Mucosa of rectum (tissue), 2 donors: ENCODE measurements around the gene PLXNA2.

Experiments used
- H3K27ac ChIP-seq, 2 donors: one replicate each; pipeline ENCODE4 v1.7.0; 2013; ENCODE audit warnings: inconsistent platforms in 2 of 2, low read depth in 2 of 2, low read length in 2 of 2
- H3K27me3 ChIP-seq, 2 donors: one replicate each; pipeline ENCODE4 v1.7.0; 2013; ENCODE audit warnings: low read length in 2 of 2; ENCODE audit not compliant: control insufficient read depth in 2 of 2, insufficient read depth in 2 of 2
- H3K36me3 ChIP-seq, 2 donors: one replicate each; pipeline ENCODE4 v1.7.0; 2013; ENCODE audit warnings: low read length in 2 of 2; ENCODE audit not compliant: control insufficient read depth in 2 of 2, insufficient read depth in 2 of 2
- H3K4me1 ChIP-seq, 2 donors: one replicate each; pipeline ENCODE4 v1.7.0; 2013; ENCODE audit warnings: low read length in 2 of 2, mild to moderate bottlenecking in 1 of 2; ENCODE audit not compliant: control insufficient read depth in 2 of 2, insufficient read depth in 2 of 2
- H3K4me3 ChIP-seq, 2 donors: one replicate each; pipeline ENCODE4 v1.7.0; 2013; ENCODE audit warnings: low read length in 2 of 2
- H3K9ac ChIP-seq, 2 donors: one replicate each; pipeline ENCODE4 v1.7.0; 2013; ENCODE audit warnings: low read length in 2 of 2, low read depth in 1 of 2, mild to moderate bottlenecking in 1 of 2
- H3K9me3 ChIP-seq, 2 donors: one replicate each; pipeline ENCODE4 v1.7.0; 2013; ENCODE audit warnings: low read length in 2 of 2; ENCODE audit not compliant: control insufficient read depth in 2 of 2
- donor health status: healthy.
- donor health status: Normal muscosa, but diverticular disease.

Gene PLXNA2

GRCh38 chr1:208106218-208106617 lies 138.0 kb downstream of the PLXNA2 start:
- H3K27ac ChIP-seq: no peak overlapping the region
- H3K4me3 ChIP-seq: no peak overlapping the region
- no peak overlapping the region for H3K9ac ChIP-seq
- H3K27me3 ChIP-seq: no peaks in the 10 kb centered on the region
- H3K4me1 ChIP-seq: peaks cover 0 to 9% of the 10 kb centered on the region in 2 donors
- H3K9me3 ChIP-seq: no peaks in the 10 kb centered on the region
- H3K36me3 ChIP-seq: peaks cover 6 to 7% of the 10 kb centered on the region in 2 donors

- Histone ChIP-seq H3K36me3 (peaks cover 6 to 7% of the 10 kb centered on the region in 2 donors), H3K27me3 (no peaks in the 10 kb centered on the region), H3K9me3 (no peaks in the 10 kb centered on the region), H3K4me1 (peaks cover 0 to 9% of the 10 kb centered on the region in 2 donors), H3K27ac (no peak overlapping the region), H3K9ac (no peak overlapping the region), H3K4me3 (no peak overlapping the region)
Observed at GRCh38 chr1:208105756-208106155, 138.4 kb downstream of the PLXNA2 start.

DNA sequence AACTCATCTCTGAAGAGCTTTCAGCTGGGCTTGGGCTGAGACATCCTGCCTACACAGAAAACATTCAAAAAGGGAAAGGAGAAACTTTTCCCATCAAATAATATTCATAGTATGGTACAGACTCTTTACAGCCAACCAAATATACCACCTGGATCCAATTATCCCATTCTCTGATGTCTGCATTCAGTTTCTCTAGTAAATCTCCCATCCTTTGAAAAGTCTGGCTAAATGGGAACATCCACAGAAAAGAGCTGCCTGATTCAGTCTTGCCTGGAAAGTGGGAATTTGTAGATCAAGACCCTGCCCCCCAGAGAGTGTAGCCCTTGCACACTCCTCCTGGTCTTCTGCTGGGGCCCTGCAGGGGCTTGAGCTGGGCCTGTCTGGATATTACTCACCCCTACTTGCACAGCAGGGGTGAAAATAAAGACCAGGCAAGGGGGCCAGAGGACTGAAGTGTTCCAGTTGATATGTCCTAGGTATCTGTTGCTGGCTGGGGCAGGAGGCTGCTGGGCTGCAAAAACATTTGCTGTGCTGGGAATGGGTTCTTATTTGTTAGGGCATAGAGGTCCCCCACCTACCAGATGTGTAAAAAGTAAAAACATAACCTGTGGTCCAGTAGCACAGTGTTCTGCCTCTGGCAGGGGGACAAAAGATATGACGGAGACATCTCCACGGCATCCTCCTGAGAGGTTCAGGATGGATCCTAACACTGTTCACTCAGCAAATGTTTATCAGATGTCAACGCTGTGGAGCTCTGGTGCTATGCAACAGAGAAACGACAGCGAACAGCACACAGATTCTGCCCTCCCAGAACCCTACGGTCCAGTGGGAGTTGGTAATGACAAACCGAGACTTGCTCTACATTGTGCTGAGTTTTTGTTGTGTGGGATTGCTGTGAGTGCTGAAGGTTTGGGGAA lies 140.3 kb downstream of the PLXNA2 start:
- H3K27me3 ChIP-seq: no peaks in the 10 kb centered on the region
- H3K9ac ChIP-seq: no peak overlapping the region
- no peak overlapping the region for H3K27ac ChIP-seq
- H3K4me3 ChIP-seq: no peak overlapping the region
- H3K4me1 ChIP-seq: peaks cover 0 to 9% of the 10 kb centered on the region in 2 donors
- H3K9me3 ChIP-seq: no peaks in the 10 kb centered on the region
- H3K36me3 ChIP-seq: peaks cover 6 to 7% of the 10 kb centered on the region in 2 donors

DNA sequence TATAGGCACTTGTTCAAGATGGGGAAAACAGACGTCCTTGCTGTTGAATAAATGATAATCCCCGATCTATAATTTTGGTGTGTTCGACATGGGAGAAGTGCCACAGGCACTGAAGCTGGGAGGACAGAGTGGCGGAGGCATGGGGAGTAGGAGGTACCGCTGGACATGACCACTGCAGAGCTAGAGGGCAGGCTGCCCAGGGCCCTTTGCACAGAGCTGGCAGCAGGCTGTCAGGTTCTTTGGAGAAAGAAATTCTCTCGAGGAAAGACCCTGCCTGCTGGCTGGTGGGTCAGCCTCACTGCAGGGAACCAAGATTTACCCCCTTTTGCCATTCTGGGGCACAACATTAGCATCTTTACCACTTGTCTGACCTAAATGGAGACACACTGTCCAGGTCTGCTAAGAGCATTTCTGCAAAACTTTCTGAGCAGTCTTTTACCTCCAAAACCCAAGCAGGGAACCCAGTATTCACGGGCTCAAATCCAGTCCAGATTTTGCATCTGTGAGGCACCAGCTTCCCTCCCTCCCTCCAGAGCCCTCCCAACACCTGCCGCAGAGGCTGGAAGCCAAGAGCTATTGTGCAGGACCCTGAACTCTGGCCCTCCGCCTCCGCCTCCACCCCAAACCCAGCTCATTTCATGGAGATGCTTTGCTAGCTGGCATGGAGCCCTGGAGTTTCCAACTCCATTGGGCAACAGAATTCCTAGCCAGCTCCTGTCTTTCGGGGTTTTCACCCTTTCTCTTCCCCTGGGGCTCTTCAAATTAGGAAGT lies 142.3 kb downstream of the PLXNA2 start:
- Histone ChIP-seq H3K9ac (no peak overlapping the region), H3K9me3 (no peaks in the 10 kb centered on the region), H3K27me3 (no peaks in the 10 kb centered on the region), H3K36me3 (peaks cover 10 to 14% of the 10 kb centered on the region in 2 donors), H3K4me1 (peaks cover 0 to 9% of the 10 kb centered on the region in 2 donors), H3K4me3 (no peak overlapping the region), H3K27ac (no peak overlapping the region)

DNA sequence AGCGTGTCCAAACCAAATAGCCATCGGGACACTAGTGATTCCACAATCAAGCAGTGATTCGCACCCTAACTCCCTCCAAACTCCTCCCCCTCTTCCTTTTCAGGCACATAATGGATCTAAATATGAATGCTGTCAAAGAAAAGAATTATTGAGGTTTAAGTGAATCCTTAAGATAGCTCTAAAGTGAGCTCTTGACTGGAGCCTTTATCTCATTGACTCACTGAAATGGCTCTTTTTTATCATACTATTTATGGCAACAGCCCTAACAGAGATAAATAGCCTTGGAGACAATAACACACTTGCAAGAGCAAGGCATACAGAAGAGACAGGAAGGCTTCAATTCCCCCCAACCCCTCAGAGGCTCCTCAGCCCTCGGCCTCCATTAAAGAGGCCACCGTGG lies 143.3 kb downstream of the PLXNA2 start:
- no peak overlapping the region for H3K27ac ChIP-seq
- H3K27me3 ChIP-seq: no peaks in the 10 kb centered on the region
- peaks cover 10 to 21% of the 10 kb centered on the region in 2 donors for H3K36me3 ChIP-seq
- H3K4me1 ChIP-seq: peaks cover 0 to 9% of the 10 kb centered on the region in 2 donors
- no peak overlapping the region for H3K4me3 ChIP-seq
- no peaks in the 10 kb centered on the region for H3K9me3 ChIP-seq
- H3K9ac ChIP-seq: no peak overlapping the region

DNA sequence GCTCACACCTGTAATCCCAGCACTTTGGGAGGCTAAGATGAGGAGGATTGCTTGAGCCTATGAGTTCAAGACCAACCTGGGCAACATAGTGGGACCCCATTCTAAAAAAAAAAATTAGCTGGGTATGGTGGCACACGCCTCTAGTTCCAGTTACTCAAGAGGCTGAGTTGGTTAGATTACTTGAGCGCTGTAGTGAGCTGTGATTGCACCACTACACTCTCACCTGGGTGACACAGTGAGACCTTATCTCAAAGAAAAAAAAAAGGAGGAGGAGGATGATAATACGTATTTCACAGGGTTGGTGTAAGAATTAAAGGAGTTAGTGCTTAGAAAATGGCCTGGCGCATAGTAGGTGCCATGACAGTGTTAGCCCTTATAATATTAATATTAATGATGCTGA lies 144.1 kb downstream of the PLXNA2 start:
- Histone ChIP-seq H3K27ac (no peak overlapping the region), H3K9ac (no peak overlapping the region), H3K27me3 (no peaks in the 10 kb centered on the region), H3K4me3 (no peak overlapping the region), H3K36me3 (peaks cover 17 to 28% of the 10 kb centered on the region in 2 donors), H3K9me3 (no peaks in the 10 kb centered on the region), H3K4me1 (peaks cover 0 to 9% of the 10 kb centered on the region in 2 donors)

DNA sequence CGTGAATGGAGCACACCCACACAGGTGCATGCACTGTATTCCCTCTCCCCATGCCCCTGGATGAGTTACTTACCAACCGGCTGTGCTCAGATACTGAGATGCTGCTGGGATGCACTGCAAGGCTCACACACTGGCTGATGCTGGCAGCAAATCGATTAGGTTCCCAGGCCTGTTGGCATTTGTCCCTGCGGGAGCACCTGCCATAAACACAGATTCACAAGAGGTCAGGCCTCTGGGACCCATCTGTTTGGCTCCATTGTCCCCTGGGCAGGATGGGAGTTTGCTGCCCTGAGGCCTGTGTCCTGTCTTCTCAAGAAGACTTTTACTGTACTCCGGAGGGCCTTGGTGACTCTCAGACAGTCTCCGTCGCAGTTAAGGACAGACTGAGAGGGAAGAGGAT lies 145.4 kb downstream of the PLXNA2 start:
- H3K36me3 ChIP-seq: peaks cover 25 to 32% of the 10 kb centered on the region in 2 donors

GRCh38 chr1:208093754-208094719 lies 150.1 kb downstream of the PLXNA2 start:
- no peaks in the 10 kb centered on the region for H3K27me3 ChIP-seq
- H3K27ac ChIP-seq: no peak overlapping the region
- peaks cover 55 to 57% of the 10 kb centered on the region in 2 donors for H3K36me3 ChIP-seq

More for the DNA sequence above, 145.4 kb downstream of the PLXNA2 start:
- H3K27ac ChIP-seq: no peak overlapping the region
- H3K9ac ChIP-seq: no peak overlapping the region
- H3K27me3 ChIP-seq: no peaks in the 10 kb centered on the region
- no peak overlapping the region for H3K4me3 ChIP-seq
- H3K9me3 ChIP-seq: no peaks in the 10 kb centered on the region
- H3K4me1 ChIP-seq: peaks cover 0 to 9% of the 10 kb centered on the region in 2 donors

DNA sequence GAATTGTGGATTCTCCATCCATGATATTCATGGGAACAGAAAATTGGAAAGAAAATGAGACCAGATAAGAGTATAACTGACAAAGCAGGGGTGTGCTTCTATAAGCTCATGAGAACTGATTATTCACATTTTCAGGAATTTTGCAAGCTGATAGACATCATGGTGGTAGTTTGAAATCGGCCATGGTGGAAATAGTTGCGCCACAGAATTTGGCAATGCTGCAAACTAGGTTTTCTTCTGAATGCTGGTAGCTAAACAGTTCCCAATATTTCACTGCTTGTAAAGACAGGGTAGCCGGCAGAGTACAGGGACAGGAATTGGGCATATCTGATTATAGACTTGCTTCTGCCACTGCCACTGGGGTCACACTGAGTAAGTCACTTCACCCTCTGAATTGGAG lies 151.1 kb downstream of the PLXNA2 start:
- Histone ChIP-seq H3K27me3 (no peaks in the 10 kb centered on the region), H3K4me1 (no peaks in the 10 kb centered on the region), H3K36me3 (peaks cover 55 to 59% of the 10 kb centered on the region in 2 donors), H3K9ac (no peak overlapping the region), H3K27ac (no peak overlapping the region), H3K4me3 (no peak overlapping the region), H3K9me3 (no peaks in the 10 kb centered on the region)

More at GRCh38 chr1:208093754-208094719, 150.1 kb downstream of the PLXNA2 start:
- Histone ChIP-seq H3K4me3 (no peak overlapping the region), H3K4me1 (no peaks in the 10 kb centered on the region), H3K9ac (no peak overlapping the region), H3K9me3 (no peaks in the 10 kb centered on the region)
